Activated naive CD8-positive, alpha-beta T cell treated with anti-CD3 and anti-CD28 coated beads for 36 hours (primary cell): ENCODE measurements around the gene HSPA4. TPM values are rescaled to one million over a fixed set of nuclear protein-coding genes. Genes with fewer than 3 reads are reported as not detected.
"Not testable (repeated sequence)": the region's sequence is repeated elsewhere in the genome, so short reads cannot be mapped to it uniquely, and the experiment has no call there.

ENCODE experiments used
- DNase-seq: peaks from one replicate; pipeline ENCODE4 v3.0.0; 2021
- H3K27ac Mint-ChIP-seq: one replicate; pipeline ENCODE4 v1.8.0; 2022; ENCODE audit warnings: mild to moderate bottlenecking, moderate library complexity, mixed read lengths
- H3K27me3 Mint-ChIP-seq: one replicate; pipeline ENCODE4 v1.8.0; 2022; ENCODE audit warnings: mild to moderate bottlenecking, mixed read lengths
- H3K36me3 Mint-ChIP-seq: one replicate; pipeline ENCODE4 v1.8.0; 2021; ENCODE audit warnings: mild to moderate bottlenecking, mixed read lengths
- H3K4me1 Mint-ChIP-seq: one replicate; pipeline ENCODE4 v1.8.0; 2021; ENCODE audit warnings: mixed read lengths
- H3K4me3 Mint-ChIP-seq: one replicate; pipeline ENCODE4 v1.8.0; 2022; ENCODE audit warnings: mild to moderate bottlenecking, moderate library complexity, mixed read lengths
- H3K9me3 Mint-ChIP-seq: one replicate; pipeline ENCODE4 v1.8.0; 2022; ENCODE audit warnings: mixed read lengths
- total RNA-seq, 2 experiments: library from RNA; stranded (reverse); gene quantifications; one replicate each; pipeline ENCODE4 v1.2.3, GENCODE V29; 2021

Gene HSPA4
- total RNA-seq: 100 to 1,000 TPM; 296 to 302 TPM

DNA sequence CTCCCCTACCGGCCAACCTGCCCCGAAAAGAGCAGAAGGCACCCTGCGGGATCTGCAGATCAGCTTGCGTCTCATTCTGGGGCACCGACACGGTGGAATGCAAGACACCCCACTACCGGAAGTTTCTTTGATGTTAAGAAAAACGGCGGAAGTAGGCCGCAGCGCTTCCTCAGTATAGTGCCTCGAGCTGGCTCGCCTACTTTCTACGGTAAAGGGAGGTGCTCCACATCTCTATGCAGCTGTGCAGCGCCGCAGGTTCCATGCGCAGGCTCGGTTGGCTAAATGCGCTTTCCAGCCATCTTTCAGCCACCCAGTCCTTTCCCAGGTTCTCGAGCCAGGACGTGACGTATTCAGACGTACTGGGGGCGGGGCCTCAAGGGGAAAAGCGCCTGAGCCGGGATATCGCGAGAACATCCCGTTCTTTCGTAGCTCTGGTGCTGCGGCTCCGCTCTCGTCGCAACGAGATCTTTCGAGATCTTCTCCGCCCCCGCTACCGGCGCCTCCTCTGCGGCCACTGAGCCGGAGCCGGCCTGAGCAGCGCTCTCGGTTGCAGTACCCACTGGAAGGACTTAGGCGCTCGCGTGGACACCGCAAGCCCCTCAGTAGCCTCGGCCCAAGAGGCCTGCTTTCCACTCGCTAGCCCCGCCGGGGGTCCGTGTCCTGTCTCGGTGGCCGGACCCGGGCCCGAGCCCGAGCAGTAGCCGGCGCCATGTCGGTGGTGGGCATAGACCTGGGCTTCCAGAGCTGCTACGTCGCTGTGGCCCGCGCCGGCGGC lies at the start of gene HSPA4:
Gene HSPA4 (plus strand): TSS at position 472 of the 775 bp plus-strand sequence. CDS start 238 bp downstream, at position 710.
- no peaks in the 10 kb centered on the region for H3K27me3 Mint-ChIP-seq
- peaks cover 33% of the 10 kb centered on the region for H3K36me3 Mint-ChIP-seq
- DNase-seq: peak; percentile 95
- H3K4me3 Mint-ChIP-seq: peak within 1 kb of the TSS; percentile 97
- H3K4me1 Mint-ChIP-seq: peaks cover 28% of the 10 kb centered on the region
- no peaks in the 10 kb centered on the region for H3K9me3 Mint-ChIP-seq
- peak within 1 kb of the TSS; percentile 99 for H3K27ac Mint-ChIP-seq

- Mint-ChIP-seq H3K27me3 (no peaks in the 10 kb centered on the region), H3K4me1 (no peaks in the 10 kb centered on the region), H3K4me3 (no peak overlapping the region), H3K9me3 (no peaks in the 10 kb centered on the region), H3K36me3 (peaks cover 13% of the 10 kb centered on the region), H3K27ac (no peak overlapping the region)
- DNase-seq: no peak
Measured at GRCh38 chr5:133006653-133007052, 45.2 kb upstream of the HSPA4 start.

DNA sequence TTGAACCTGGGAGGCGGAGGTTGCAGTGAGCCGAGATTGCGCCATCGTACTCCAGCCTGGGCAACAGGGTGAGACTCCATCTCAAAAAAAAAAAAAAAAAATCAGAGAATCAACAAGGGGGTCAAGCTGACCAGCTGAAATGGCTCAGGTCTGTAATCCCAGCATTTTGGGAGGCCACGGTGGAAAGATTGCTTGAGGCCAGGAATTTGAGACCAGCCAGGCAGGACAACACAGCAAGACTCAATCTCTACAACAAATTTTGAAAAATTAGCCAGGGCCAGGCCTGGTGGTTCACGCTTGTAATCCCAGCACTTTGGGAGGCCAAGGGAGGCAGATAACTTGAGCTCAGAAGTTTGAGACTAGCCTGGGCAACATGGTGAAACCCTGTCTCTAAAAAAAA lies 43.4 kb upstream of the HSPA4 start:
- H3K27me3 Mint-ChIP-seq, H3K27ac Mint-ChIP-seq, H3K9me3 Mint-ChIP-seq, H3K4me1 Mint-ChIP-seq, H3K4me3 Mint-ChIP-seq, DNase-seq: not testable (repeated sequence)
- peaks cover 11% of the 10 kb centered on the region for H3K36me3 Mint-ChIP-seq

DNA sequence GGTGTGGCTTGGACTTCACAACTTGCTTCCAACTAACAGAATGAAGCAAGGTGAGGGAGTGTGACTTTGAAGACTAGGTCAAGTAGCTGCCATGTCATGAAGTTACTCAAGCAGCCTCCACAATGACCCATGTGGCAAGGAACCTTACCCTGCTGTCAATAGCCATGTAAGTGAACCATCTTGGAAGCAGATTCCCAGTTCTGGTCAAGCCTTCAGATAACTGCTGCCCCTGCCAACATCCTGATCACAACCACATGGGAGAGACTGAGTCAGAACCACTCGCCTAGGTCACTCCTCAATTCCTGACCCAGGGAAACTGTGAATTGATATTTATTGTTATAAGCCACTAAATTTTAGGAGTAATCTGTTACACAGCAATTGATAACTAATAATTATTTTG lies 36.3 kb upstream of the HSPA4 start:
- Mint-ChIP-seq H3K27ac (no peak overlapping the region), H3K9me3 (no peaks in the 10 kb centered on the region), H3K4me3 (no peak overlapping the region), H3K4me1 (peaks cover 1% of the 10 kb centered on the region), H3K36me3 (peaks cover 11% of the 10 kb centered on the region), H3K27me3 (no peaks in the 10 kb centered on the region)
- no peak for DNase-seq

- no peaks in the 10 kb centered on the region for H3K27me3 Mint-ChIP-seq
- no peak overlapping the region for H3K4me3 Mint-ChIP-seq
- peaks cover 1% of the 10 kb centered on the region for H3K4me1 Mint-ChIP-seq
- no peaks in the 10 kb centered on the region for H3K9me3 Mint-ChIP-seq
- H3K36me3 Mint-ChIP-seq: peaks cover 14% of the 10 kb centered on the region
- H3K27ac Mint-ChIP-seq: no peak overlapping the region
- no peak for DNase-seq
Measured at GRCh38 chr5:133017964-133018363, 33.8 kb upstream of the HSPA4 start.

GRCh38 chr5:133019471-133019870 lies 32.3 kb upstream of the HSPA4 start:
- H3K4me3 Mint-ChIP-seq, H3K4me1 Mint-ChIP-seq, H3K9me3 Mint-ChIP-seq, H3K27me3 Mint-ChIP-seq, H3K27ac Mint-ChIP-seq, DNase-seq: not testable (repeated sequence)
- peaks cover 21% of the 10 kb centered on the region for H3K36me3 Mint-ChIP-seq

DNA sequence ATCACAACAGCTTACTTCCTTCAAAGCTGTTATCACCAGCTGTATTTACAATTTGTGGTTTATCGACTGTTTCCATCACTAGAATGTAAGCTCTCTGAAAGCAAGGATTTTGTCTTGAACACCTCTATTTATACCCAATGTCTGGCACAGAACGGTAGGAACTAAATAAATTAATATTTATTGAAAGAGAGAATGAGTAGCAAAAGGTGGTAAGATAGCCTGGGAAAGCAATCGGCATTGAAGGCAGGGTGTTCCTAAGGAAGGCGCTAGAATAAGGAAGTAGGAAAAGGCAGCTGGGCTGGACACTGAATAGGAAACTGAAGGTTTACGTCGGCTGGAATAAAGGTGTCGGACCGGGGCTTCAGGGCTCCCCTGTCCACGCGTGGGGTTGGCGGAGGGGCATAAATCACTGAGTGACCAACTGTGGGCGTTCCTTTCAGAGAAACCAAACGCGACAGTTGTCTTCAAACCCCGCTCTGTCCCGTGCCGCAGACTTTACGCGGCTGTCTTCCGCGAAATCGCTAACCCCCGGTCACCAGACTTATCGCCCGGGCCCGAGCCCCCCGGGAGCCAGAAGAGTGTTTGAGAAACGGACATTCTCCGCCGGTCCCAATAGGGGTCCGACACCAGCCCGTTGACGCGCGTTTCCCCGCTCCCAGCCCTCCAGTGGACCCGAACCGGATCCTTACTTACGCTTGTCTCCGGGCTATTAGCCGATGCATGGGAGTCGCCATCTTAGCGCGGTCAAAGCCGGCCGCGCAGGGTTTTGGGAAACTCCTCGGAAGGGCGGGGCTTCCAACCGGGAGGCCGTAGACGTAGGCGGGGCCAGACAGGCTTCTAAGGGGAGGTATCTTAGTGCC lies 25.8 kb upstream of the HSPA4 start, which contains the start of gene ZCCHC10:
Gene ZCCHC10 (minus strand): TSS at position 746 of the 860 bp plus-strand sequence. CDS start 12 bp downstream, at position 734.
- H3K27ac Mint-ChIP-seq: peak within 1 kb of the TSS; percentile 90
- H3K36me3 Mint-ChIP-seq: peaks cover 19% of the 10 kb centered on the region
- no peaks in the 10 kb centered on the region for H3K27me3 Mint-ChIP-seq
- peak; percentile 92 for DNase-seq
- H3K4me1 Mint-ChIP-seq: peaks cover 10% of the 10 kb centered on the region
- peaks cover 3% of the 10 kb centered on the region for H3K9me3 Mint-ChIP-seq
- peak within 1 kb of the TSS; percentile 92 for H3K4me3 Mint-ChIP-seq

DNA sequence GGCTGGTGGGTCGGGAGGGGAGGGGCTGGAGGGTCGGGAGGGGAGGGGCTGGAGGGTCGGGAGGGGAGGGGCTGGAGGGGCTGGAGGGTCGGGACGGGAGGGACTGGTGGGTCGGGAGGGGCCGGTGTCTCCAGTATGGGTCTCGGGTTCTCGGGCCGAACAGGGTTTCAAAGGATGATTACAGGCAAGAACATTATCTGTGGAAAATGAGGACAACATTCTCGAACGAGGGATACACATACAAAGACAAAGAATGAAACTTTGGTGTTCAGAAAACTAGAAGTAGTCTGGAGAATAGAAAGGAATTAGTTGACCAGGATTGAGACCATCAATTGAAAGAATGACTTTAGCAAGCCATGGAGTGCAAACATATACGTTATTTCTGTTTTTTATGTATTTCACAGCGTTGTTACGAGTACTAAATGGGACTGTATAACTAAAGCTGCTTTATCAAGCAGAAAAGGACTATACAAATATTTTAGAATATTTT lies 25.1 kb upstream of the HSPA4 start:
- Mint-ChIP-seq H3K36me3 (peaks cover 17% of the 10 kb centered on the region), H3K9me3 (peaks cover 3% of the 10 kb centered on the region), H3K4me3 (peak overlapping the region; percentile 92), H3K27me3 (no peaks in the 10 kb centered on the region), H3K27ac (peak overlapping the region; percentile 40), H3K4me1 (peaks cover 10% of the 10 kb centered on the region)
- DNase-seq: no peak

- Mint-ChIP-seq H3K4me1 (peaks cover 6% of the 10 kb centered on the region), H3K9me3 (peaks cover 3% of the 10 kb centered on the region), H3K4me3 (no peak overlapping the region), H3K36me3 (peaks cover 5% of the 10 kb centered on the region), H3K27ac (no peak overlapping the region), H3K27me3 (no peaks in the 10 kb centered on the region)
- no peak for DNase-seq
Measured at GRCh38 chr5:133029416-133029815, 22.4 kb upstream of the HSPA4 start.

GRCh38 chr5:133030343-133031005 lies 21.3 kb upstream of the HSPA4 start:
- Mint-ChIP-seq H3K9me3 (peaks cover 2% of the 10 kb centered on the region), H3K27ac (no peak overlapping the region), H3K36me3 (peaks cover 2% of the 10 kb centered on the region), H3K4me1 (peaks cover 5% of the 10 kb centered on the region), H3K27me3 (no peaks in the 10 kb centered on the region), H3K4me3 (no peak overlapping the region)
- DNase-seq: no peak

DNA sequence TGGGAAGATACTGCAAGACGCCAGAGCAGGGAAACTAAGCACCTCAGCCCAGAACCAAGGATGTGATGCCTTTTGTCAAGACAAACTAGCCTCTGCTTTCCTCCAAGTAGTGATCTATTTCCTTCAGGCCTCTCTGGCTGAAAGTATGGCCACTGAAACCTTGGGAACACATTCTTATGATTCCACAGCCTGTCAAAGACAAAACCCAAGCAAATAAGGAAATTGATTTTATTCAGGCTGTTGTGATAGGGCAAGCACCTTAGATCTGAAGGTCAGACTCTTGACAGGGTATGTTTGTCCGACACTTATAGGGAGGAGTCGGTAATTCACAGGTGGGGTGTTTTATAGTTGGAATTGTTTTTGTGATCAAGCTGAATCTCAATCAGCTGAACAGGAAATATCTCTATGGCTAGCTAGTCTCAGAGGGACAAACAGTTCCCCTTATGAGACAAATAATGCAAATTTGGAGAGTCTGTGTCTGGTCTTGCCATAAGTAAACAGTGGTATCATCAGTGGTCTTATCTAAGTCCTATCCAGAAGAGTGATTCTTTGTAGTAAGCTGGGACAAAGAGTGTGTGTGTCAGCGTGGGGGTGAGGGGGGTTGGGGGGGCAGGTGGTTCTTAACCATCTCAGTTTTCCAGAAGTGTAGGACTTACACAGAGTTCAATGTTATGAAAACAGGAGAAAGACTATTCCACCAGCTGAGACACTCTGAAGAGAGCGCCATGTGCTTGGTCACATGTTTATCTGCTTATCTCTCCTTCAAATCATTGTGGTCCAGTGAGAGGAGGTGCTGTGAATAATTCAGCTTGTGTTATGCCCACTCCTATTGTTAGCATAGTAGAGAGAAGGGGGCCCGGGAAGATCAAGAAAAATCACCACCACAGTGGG lies 18.7 kb upstream of the HSPA4 start:
- Mint-ChIP-seq H3K27ac (no peak overlapping the region), H3K4me1 (no peaks in the 10 kb centered on the region), H3K36me3 (no peaks in the 10 kb centered on the region), H3K27me3 (peaks cover 5% of the 10 kb centered on the region), H3K9me3 (no peaks in the 10 kb centered on the region), H3K4me3 (no peak overlapping the region)
- no peak for DNase-seq

GRCh38 chr5:133034064-133034463 lies 17.7 kb upstream of the HSPA4 start:
- Mint-ChIP-seq H3K4me3 (no peak overlapping the region), H3K36me3 (no peaks in the 10 kb centered on the region), H3K9me3 (no peaks in the 10 kb centered on the region), H3K4me1 (no peaks in the 10 kb centered on the region), H3K27ac (no peak overlapping the region), H3K27me3 (peaks cover 5% of the 10 kb centered on the region)
- DNase-seq: no peak

GRCh38 chr5:133035224-133035623 lies 16.6 kb upstream of the HSPA4 start:
- Mint-ChIP-seq H3K4me1 (no peaks in the 10 kb centered on the region), H3K27me3 (peaks cover 5% of the 10 kb centered on the region), H3K9me3 (no peaks in the 10 kb centered on the region), H3K27ac (no peak overlapping the region), H3K36me3 (no peaks in the 10 kb centered on the region), H3K4me3 (no peak overlapping the region)
- DNase-seq: no peak

DNA sequence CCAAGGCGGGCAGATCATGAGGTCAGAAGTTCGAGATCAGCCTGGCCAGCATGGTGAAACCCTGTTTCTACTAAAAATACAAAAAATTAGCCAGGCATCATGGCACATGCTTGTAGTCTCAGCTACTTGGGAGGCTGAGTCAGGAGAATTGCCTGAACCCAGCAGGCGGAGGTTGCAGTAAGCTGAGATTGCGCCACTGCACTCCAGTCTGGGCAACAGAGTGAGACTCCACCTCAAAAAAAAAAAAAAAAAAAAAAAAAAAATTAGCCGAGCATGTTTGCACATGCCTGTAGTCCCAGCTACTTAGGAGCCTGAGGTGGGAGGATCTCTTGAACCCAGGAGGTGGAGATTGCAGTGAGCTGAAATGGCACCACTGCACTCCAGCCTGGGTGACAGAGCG lies 15.1 kb upstream of the HSPA4 start:
- not testable (repeated sequence) for H3K9me3 Mint-ChIP-seq

More for the DNA sequence above, 15.1 kb upstream of the HSPA4 start:
- H3K4me3 Mint-ChIP-seq, H3K27me3 Mint-ChIP-seq, DNase-seq, H3K27ac Mint-ChIP-seq, H3K36me3 Mint-ChIP-seq, H3K4me1 Mint-ChIP-seq: not testable (repeated sequence)
